Measurements from ENCODE around the gene SH3GL3. TPM values are rescaled to one million over a fixed set of nuclear protein-coding genes. Genes with fewer than 3 reads are reported as not detected.

Gene SH3GL3
- total and polyA plus RNA-seq, 2 of the 8 experiments (the other 6 are each of a cell fraction or from before 2014, with no cell fraction given), result 14.1 to 19.1 TPM

- no peak for TF ChIP-seq CHD7 (IDR thresholded peaks at IDR 0.05; ENCODE audit: insufficient replicate concordance, low read length)
- TF ChIP-seq CHD2 (IDR thresholded peaks at IDR 0.05; ENCODE audit: low read length), result no peak
- no peak for TF ChIP-seq GABPA (IDR thresholded peaks at IDR 0.05; ENCODE audit: borderline replicate concordance, insufficient read depth, low read length)
- no peak for TF ChIP-seq TAF1 (IDR thresholded peaks at IDR 0.05; ENCODE audit: low read depth, low read length)
- no peak for TF ChIP-seq RBBP5 (IDR thresholded peaks at IDR 0.05; ENCODE audit: borderline replicate concordance, low read depth, low read length)
- no peak for TF ChIP-seq RAD21 (IDR thresholded peaks at IDR 0.05 in 1 of 2, conservative IDR thresholded peaks at IDR 0.05 in 1 of 2; ENCODE audit: low read depth in 2 of 2, low read length in 2 of 2)
Observed at GRCh38 chr15:83472151-83472550, 25.0 kb downstream of the SH3GL3 start (continued).

Measured in H1 (cell line).